ENCODE data around the gene ACP3. TPM values are rescaled to one million over a fixed set of nuclear protein-coding genes. Genes with fewer than 3 reads are reported as not detected.

The ACP3 gene, protein sequence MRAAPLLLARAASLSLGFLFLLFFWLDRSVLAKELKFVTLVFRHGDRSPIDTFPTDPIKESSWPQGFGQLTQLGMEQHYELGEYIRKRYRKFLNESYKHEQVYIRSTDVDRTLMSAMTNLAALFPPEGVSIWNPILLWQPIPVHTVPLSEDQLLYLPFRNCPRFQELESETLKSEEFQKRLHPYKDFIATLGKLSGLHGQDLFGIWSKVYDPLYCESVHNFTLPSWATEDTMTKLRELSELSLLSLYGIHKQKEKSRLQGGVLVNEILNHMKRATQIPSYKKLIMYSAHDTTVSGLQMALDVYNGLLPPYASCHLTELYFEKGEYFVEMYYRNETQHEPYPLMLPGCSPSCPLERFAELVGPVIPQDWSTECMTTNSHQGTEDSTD
- total RNA-seq: 0.39 TPM in 1 of 2 replicates, not detected in the other

DNA sequence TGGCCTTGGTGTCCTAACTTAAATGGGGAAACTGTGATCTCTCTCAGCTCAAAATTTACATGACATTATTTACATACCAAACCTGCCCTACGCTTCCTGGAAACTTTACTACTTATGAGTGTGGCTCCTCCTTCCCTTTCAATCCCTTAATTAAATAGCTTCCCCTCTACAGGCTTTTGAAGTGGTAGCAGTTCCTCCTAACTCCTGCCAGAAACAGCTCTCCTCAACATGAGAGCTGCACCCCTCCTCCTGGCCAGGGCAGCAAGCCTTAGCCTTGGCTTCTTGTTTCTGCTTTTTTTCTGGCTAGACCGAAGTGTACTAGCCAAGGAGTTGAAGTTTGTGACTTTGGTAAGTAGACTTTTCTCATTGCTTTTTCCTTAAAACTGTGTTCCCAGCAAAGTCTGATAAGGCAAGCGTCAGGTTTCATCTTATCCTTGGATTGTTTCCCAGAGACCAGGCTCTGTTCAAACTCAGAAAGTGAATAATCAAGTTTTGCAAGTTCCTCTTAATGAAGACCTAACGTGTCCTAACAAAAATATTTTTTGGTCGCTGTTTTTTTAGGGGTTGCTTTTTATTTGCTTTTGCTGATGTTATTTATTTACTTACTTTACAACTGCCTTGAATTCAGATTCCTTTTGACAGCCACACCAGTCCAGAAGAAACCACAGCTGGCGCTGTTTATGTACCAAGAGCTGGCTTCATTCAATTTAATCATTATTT, at the start of gene ACP3:
Gene ACP3 (plus strand): TSS at position 179 of the 720 bp plus-strand sequence. CDS start 50 bp downstream, at position 229.

Other genes with a start within 250 kb of the ACP3 start
- 43.2 and 55.0 TPM in 2 replicates for gene DNAJC13, start 100.1 kb downstream of the ACP3 start, total RNA-seq

All from placental epithelial cell (primary cell).